HG03103 (cell line): ENCODE measurements around the gene SPIN4.
"Not testable (repeated sequence)": the region's sequence is repeated elsewhere in the genome, so short reads cannot be mapped to it uniquely, and the experiment has no call there.

Experiments used
- ATAC-seq: cut with Tn5 transposase; IDR thresholded peaks from one replicate; pipeline ENCODE4 v1.9.1; 2021; ENCODE audit warnings: low read depth; ENCODE audit not compliant: unreplicated experiment

The SPIN4 gene

GRCh38 chrX:63350941-63351616, at the start of gene SPIN4:
Gene SPIN4, minus strand, starts transcription at chrX:63351332. Its CDS starts 513 bp downstream, at chrX:63350819.
- ATAC-seq, result peak; percentile 90

GRCh38 chrX:63400340-63400739, 49.2 kb upstream of the SPIN4 start:
- ATAC-seq, result no peak

- ATAC-seq, result no peak
These were observed 43.7 kb upstream of the SPIN4 start for GRCh38 chrX:63394872-63395271.

- ATAC-seq, result not testable (repeated sequence)
These were observed 42.0 kb upstream of the SPIN4 start for GRCh38 chrX:63393094-63393493.

GRCh38 chrX:63387411-63387810, 36.3 kb upstream of the SPIN4 start:
- no peak for ATAC-seq

GRCh38 chrX:63384263-63384662, 33.1 kb upstream of the SPIN4 start:
- ATAC-seq, result not testable (repeated sequence)

GRCh38 chrX:63373012-63373411, 21.9 kb upstream of the SPIN4 start:
- not testable (repeated sequence) for ATAC-seq

- ATAC-seq, result not testable (repeated sequence)
These were observed 16.6 kb upstream of the SPIN4 start for GRCh38 chrX:63367699-63368098.

- ATAC-seq, result no peak
These were observed 12.7 kb upstream of the SPIN4 start for GRCh38 chrX:63363788-63364187.

GRCh38 chrX:63361494-63361893, 10.4 kb upstream of the SPIN4 start:
- ATAC-seq, result no peak

GRCh38 chrX:63354484-63354883, 3.4 kb upstream of the SPIN4 start:
- no peak for ATAC-seq

GRCh38 chrX:63350465-63350877, 661 bp downstream of the SPIN4 start:
- peak; percentile 29 for ATAC-seq

- ATAC-seq, result no peak
These were observed 1.8 kb downstream of the SPIN4 start for GRCh38 chrX:63349307-63349706.

GRCh38 chrX:63330681-63331080, 20.5 kb downstream of the SPIN4 start:
- no peak for ATAC-seq

- ATAC-seq, result no peak
These were observed 23.3 kb downstream of the SPIN4 start for GRCh38 chrX:63327788-63328187.

- ATAC-seq, result no peak
These were observed 51.5 kb downstream of the SPIN4 start for GRCh38 chrX:63299596-63299995.
